Tibial nerve (tissue), 4 donors: Measurements from ENCODE around the gene SMAD4. TPM values are rescaled to one million over a fixed set of nuclear protein-coding genes. Genes with fewer than 3 reads are reported as not detected.

Experiments
- DNase-seq, 2 donors: peaks; one replicate each; pipeline ENCODE4 v3.0.0-alpha.2; 2019; ENCODE audit warnings: low spot score in 2 of 2
- H3K27ac ChIP-seq, 4 donors: fragments of 200-600 bp; sonication (generic) in 3 of 4; one replicate each; pipeline ENCODE4 v1.5.1; 2017 to 2019; ENCODE audit warnings: mild to moderate bottlenecking in 1 of 4
- H3K27me3 ChIP-seq, 2 donors: fragments of 200-600 bp; sonication (generic) in 1 of 2; one replicate each; pipeline versions ENCODE4 v1.5.1 to v1.6.0; 2017 to 2019
- H3K36me3 ChIP-seq, 3 donors: fragments of 200-600 bp; sonication (generic); one replicate each; pipeline ENCODE4 v1.5.1; 2018 to 2019
- H3K4me1 ChIP-seq, 4 donors: fragments of 200-600 bp; sonication (generic) in 3 of 4; one replicate each; pipeline ENCODE4 v1.5.1; 2017 to 2019
- H3K4me3 ChIP-seq, 4 donors: fragments of 200-600 bp; sonication (generic) in 3 of 4; one replicate each; pipeline ENCODE4 v1.5.1; 2017 to 2019; ENCODE audit warnings: mild to moderate bottlenecking in 1 of 4, moderate library complexity in 1 of 4
- H3K9me3 ChIP-seq, 4 donors: fragments of 200-600 bp; sonication (generic) in 3 of 4; one replicate each; pipeline ENCODE4 v1.5.1; 2017 to 2019
- EP300 ChIP-seq, 2 donors: sonication (generic); formaldehyde crosslinking; IDR thresholded peaks; one replicate each; pipeline ENCODE4 v1.6.1; 2017; ENCODE audit warnings: antibody characterized with exemption in 2 of 2, mild to moderate bottlenecking in 1 of 2
- POLR2A ChIP-seq, 2 donors: fragments of 450-650 bp; IDR thresholded peaks; one replicate each; pipeline ENCODE4 v1.6.1; 2017; ENCODE audit warnings: antibody characterized with exemption in 2 of 2, mild to moderate bottlenecking in 2 of 2, moderate library complexity in 2 of 2
- WGBS, 2 donors: methylation state at CpG; one replicate each; pipeline ENCODE4 v1.1.5; 2018; 5-methylcytosine and 5-hydroxymethylcytosine counted together
- total RNA-seq, 4 donors: library from RNA; depleted of rRNA; stranded (reverse); fragments of >200 nt; gene quantifications; one replicate each; pipeline ENCODE4 v1.1.0, GENCODE V29; 2016
- TF ChIP-seq, protein P1 (sequence below), 5 experiments: fragments of 200-600 bp in 3 of 5; fragments of 450-650 bp in 2 of 5; sonication (generic) in 3 of 5; IDR thresholded peaks; one replicate each; pipeline ENCODE4 v1.5.1; 2016 to 2019; ENCODE audit warnings: antibody characterized with exemption in 5 of 5, mild to moderate bottlenecking in 3 of 5, moderate library complexity in 2 of 5

SMAD4 gene
- total RNA-seq, 4 donors from 2014 or later, result 100 to 182 (median 148) TPM

DNA sequence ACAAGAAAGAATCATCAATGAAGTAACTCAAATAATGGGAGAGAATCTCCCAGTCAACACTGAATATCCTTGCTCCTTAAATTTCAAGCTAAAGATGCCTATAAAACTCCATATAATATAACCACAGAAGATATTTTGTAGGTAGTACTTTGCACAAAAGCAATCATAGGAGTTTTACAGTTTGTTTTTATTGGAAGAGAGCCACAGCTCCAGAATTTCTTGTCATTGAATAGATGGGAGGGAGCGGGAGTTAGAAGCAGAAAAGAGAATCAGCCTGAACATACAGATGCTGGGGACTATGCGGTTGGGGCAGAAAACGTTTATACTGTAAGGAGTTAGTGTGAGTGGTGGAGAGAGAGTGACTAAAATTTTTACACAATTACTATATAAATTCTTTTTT lies 18.3 kb upstream of the SMAD4 start:
- Histone ChIP-seq H3K4me1 (no peaks in the 10 kb centered on the region), H3K9me3 (no peaks in the 10 kb centered on the region), H3K27ac (no peak overlapping the region), H3K27me3 (no peaks in the 10 kb centered on the region), H3K36me3 (peaks cover 0 to 6% (median 0%) of the 10 kb centered on the region in 3 donors), H3K4me3 (no peak overlapping the region)
- 52 to 59% methylated on average over 3 of the region's 3 CpGs for WGBS, 2 donors
- TF ChIP-seq POLR2A (IDR thresholded peaks at IDR 0.05) (no peak), EP300 (IDR thresholded peaks at IDR 0.05) (no peak)
- TF ChIP-seq, protein P1, sequence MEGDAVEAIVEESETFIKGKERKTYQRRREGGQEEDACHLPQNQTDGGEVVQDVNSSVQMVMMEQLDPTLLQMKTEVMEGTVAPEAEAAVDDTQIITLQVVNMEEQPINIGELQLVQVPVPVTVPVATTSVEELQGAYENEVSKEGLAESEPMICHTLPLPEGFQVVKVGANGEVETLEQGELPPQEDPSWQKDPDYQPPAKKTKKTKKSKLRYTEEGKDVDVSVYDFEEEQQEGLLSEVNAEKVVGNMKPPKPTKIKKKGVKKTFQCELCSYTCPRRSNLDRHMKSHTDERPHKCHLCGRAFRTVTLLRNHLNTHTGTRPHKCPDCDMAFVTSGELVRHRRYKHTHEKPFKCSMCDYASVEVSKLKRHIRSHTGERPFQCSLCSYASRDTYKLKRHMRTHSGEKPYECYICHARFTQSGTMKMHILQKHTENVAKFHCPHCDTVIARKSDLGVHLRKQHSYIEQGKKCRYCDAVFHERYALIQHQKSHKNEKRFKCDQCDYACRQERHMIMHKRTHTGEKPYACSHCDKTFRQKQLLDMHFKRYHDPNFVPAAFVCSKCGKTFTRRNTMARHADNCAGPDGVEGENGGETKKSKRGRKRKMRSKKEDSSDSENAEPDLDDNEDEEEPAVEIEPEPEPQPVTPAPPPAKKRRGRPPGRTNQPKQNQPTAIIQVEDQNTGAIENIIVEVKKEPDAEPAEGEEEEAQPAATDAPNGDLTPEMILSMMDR (IDR thresholded peaks at IDR 0.05), result no peak
- no peak for DNase-seq

DNA sequence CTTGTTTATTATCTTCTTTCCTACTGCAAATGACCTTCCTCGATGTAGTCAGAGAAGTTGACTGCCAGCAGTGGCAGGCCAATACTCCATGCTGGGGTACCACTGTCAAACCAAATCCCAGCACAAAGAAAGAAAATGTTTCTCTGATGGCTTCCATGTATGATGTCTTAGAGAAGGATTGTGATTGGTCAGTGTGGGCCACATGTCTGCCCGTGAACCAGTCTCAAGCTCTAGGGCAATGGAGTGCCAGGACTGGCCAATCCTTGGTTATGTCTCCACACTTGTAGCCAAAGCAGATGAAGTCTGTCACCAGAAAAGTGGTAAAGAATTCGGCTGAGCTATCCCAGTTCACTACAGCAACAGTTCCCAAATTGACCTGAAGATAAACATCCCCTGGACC lies 17.6 kb upstream of the SMAD4 start:
- Histone ChIP-seq H3K9me3 (no peaks in the 10 kb centered on the region), H3K27ac (no peak overlapping the region), H3K4me1 (no peaks in the 10 kb centered on the region), H3K27me3 (no peaks in the 10 kb centered on the region), H3K4me3 (no peak overlapping the region), H3K36me3 (peaks cover 0 to 13% (median 0%) of the 10 kb centered on the region in 3 donors)
- 90 to 91% methylated on average over 3 of the region's 3 CpGs for WGBS, 2 donors
- TF ChIP-seq POLR2A (IDR thresholded peaks at IDR 0.05) (no peak), EP300 (IDR thresholded peaks at IDR 0.05) (no peak)
- TF ChIP-seq, protein P1 (IDR thresholded peaks at IDR 0.05), result no peak
- DNase-seq, result no peak

DNA sequence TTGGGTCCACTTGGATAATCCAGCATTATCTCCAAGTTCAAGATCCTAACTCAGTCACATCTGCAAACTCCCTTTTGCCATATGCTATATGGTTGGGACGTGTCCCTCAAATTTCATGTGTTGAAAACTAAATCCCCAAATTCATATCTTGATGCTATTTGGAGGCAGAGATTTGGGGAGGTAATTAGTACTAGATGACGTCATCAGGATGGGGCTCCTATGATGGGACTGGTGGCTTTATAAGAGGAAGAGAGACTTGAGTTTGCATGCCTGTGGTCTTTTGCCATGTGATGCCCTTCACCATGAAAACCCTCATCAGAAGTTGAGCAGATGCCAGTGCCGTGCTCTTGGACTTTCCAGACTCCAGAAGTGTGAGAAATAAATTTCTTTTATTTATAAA lies 16.8 kb upstream of the SMAD4 start:
- H3K4me1 ChIP-seq, result no peaks in the 10 kb centered on the region
- H3K27me3 ChIP-seq, result no peaks in the 10 kb centered on the region
- TF ChIP-seq EP300 (IDR thresholded peaks at IDR 0.05), result no peak
- TF ChIP-seq, protein P1 (IDR thresholded peaks at IDR 0.05), result no peak
- no peak overlapping the region for H3K27ac ChIP-seq
- no peak overlapping the region for H3K4me3 ChIP-seq
- H3K9me3 ChIP-seq, result no peaks in the 10 kb centered on the region
- H3K36me3 ChIP-seq, result peaks cover 0 to 16% (median 0%) of the 10 kb centered on the region in 3 donors
- DNase-seq, result no peak
- 93 to 98% methylated on average over 3 of the region's 3 CpGs for WGBS, 2 donors

DNA sequence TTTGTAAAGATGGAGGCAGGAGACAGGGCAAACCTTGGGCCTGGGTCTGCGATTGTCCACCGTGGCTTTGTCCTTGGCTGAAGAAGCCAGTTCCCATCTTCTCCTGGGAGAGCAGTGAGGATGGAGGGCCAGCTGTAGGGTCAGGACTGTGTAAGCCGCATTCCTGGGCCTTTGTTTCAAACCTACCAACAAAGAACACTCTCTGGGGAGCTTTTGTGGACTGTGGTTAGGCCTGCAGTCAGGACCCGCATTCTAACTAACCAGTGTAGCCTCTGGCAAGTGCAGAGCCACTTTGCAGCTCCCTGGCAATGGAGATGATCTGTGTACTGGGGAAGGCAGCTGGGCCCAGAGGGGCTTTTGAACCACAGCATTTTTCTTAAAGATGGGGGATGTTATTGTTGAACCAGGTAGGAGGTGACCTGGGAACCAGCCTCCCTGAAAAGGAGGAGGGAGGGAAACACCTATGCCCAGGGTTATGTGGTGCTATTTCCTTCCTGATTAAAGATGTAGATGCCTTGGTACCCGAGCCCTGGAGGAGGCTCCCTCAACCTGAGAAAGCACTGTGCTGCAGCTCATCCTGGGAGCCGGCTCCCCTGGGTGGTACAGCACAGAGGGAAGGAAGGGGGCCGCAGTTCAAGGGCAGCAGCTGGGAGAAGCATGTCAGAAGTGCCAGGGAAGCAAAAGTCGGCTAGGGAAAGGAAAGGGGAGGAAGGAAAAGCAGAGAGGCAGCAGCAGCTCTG lies 12.7 kb upstream of the SMAD4 start:
- TF ChIP-seq POLR2A (IDR thresholded peaks at IDR 0.05) (no peak), EP300 (IDR thresholded peaks at IDR 0.05) (no peak)
- TF ChIP-seq, protein P1 (IDR thresholded peaks at IDR 0.05), result no peak
- WGBS, 2 donors, result 61 to 63% methylated on average over 8 of the region's 8 CpGs

DNA sequence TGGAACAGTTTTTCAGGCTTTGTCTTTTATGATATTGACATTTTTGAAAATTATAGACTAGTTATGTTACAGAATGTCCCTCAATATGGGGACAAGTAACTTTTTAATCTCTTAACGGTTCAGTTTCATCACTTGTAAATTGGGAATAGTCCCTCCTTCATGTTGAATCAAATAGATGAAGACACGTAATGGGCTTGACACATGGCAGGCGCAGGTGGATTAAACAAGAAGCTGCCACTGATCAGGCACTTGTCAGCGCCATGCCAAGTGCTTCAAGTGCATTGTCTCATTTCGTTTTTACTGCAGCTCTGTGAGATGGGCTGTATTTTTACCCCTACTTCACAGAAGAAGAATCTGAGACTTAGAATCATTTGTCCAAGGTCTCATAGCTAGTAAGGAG lies 9.5 kb upstream of the SMAD4 start:
- Histone ChIP-seq H3K36me3 (peaks cover 0 to 50% (median 0%) of the 10 kb centered on the region in 3 donors), H3K27me3 (no peaks in the 10 kb centered on the region), H3K4me3 (no peak overlapping the region), H3K4me1 (peaks cover 0 to under 1% (median 0%) of the 10 kb centered on the region in 4 donors), H3K9me3 (no peaks in the 10 kb centered on the region), H3K27ac (no peak overlapping the region)
- 86 to 92% methylated on average over 5 of the region's 5 CpGs for WGBS, 2 donors
- no peak for TF ChIP-seq EP300 (IDR thresholded peaks at IDR 0.05)
- no peak for TF ChIP-seq POLR2A (IDR thresholded peaks at IDR 0.05)
- TF ChIP-seq, protein P1 (IDR thresholded peaks at IDR 0.05), result no peak
- no peak for DNase-seq

More for the DNA sequence above, 12.7 kb upstream of the SMAD4 start:
- Histone ChIP-seq H3K9me3 (no peaks in the 10 kb centered on the region), H3K36me3 (peaks cover 0 to 31% (median 0%) of the 10 kb centered on the region in 3 donors), H3K27ac (no peak overlapping the region), H3K4me3 (no peak overlapping the region), H3K27me3 (no peaks in the 10 kb centered on the region), H3K4me1 (no peaks in the 10 kb centered on the region)
- DNase-seq, result no peak
